Stomach (tissue), 9 donors: ENCODE data around the gene LYZL1. TPM values are rescaled to one million over a fixed set of nuclear protein-coding genes. Genes with fewer than 3 reads are reported as not detected.
"Not testable (repeated sequence)": the region's sequence is repeated elsewhere in the genome, so short reads cannot be mapped to it uniquely, and the experiment has no call there.

Source experiments
- DNase-seq, 2 donors: peaks; one replicate each; pipeline versions ENCODE4 v3.0.0 to v3.0.0-alpha.2; 2013 to 2019
- H3K27ac ChIP-seq, 5 donors: fragments of 200-600 bp in 4 of 5; sonication (generic) in 4 of 5; one replicate each; pipeline ENCODE4 v1.5.1; 2013 to 2019; ENCODE audit warnings: mild to moderate bottlenecking in 1 of 5, moderate library complexity in 1 of 5
- H3K27me3 ChIP-seq, 3 donors: fragments of 200-600 bp; sonication (generic); one replicate each; pipeline ENCODE4 v1.5.1; 2017 to 2019; ENCODE audit warnings: mixed run types in 1 of 3
- H3K36me3 ChIP-seq, 4 donors: fragments of 200-600 bp; sonication (generic); 1 replicate in 3 of 4; 2 replicates in 1 of 4; pipeline ENCODE4 v1.5.1; 2016 to 2019
- H3K4me1 ChIP-seq, 4 donors: fragments of 200-600 bp; sonication (generic); one replicate each; pipeline ENCODE4 v1.5.1; 2016 to 2019
- H3K4me3 ChIP-seq, 4 donors: fragments of 200-600 bp; sonication (generic) in 3 of 4; one replicate each; pipeline ENCODE4 v1.5.1; 2016 to 2019; ENCODE audit warnings: mild to moderate bottlenecking in 1 of 4
- H3K9me3 ChIP-seq, 4 donors: fragments of 200-600 bp; sonication (generic); one replicate each; pipeline ENCODE4 v1.5.1; 2016 to 2019
- EP300 ChIP-seq: sonication (generic); formaldehyde crosslinking; IDR thresholded peaks from one replicate; pipeline ENCODE4 v1.6.1; 2017; ENCODE audit warnings: antibody characterized with exemption
- POLR2A ChIP-seq, 4 donors: fragments of 450-650 bp; IDR thresholded peaks; one replicate each; pipeline ENCODE4 v1.6.1; 2016; ENCODE audit warnings: antibody characterized with exemption in 4 of 4, control low read depth in 2 of 4, mild to moderate bottlenecking in 1 of 4, moderate library complexity in 1 of 4
- POLR2AphosphoS5 ChIP-seq, 3 donors: sonication (generic); formaldehyde crosslinking; IDR thresholded peaks; one replicate each; pipeline ENCODE4 v1.6.1; 2016; ENCODE audit warnings: antibody characterized with exemption in 3 of 3
- WGBS, 5 donors: extraction: QIAGEN DNeasy Blood & Tissue Kit in 3 of 5; methylation state at CpG; one replicate each; pipeline versions ENCODE4 v1.1.5 to v1.1.7; 2013 to 2018; 5-methylcytosine and 5-hydroxymethylcytosine counted together
- intact Hi-C: fragments of 100-400 bp; cut with DNase I; formaldehyde crosslinking; loops from one replicate; pipeline ENCODE4 v1.15.1; 2023; ENCODE audit warnings: low total_unique reads
- polyA plus RNA-seq, 3 donors: library from polyadenylated mRNA; stranded (reverse); fragments of 200-250 nt; gene quantifications; one replicate each; pipeline ENCODE4 v1.2.3, GENCODE V29; 2013
- total RNA-seq, 5 donors: library from RNA; depleted of rRNA; stranded (reverse); fragments of >200 nt; gene quantifications; one replicate each; pipeline versions ENCODE4 v1.1.0 to v1.2.3, GENCODE V29; 2014 to 2016
- TF ChIP-seq, protein P1 (sequence below), 7 experiments: fragments of 450-650 bp in 4 of 7; fragments of 200-600 bp in 3 of 7; sonication (generic) in 3 of 7; IDR thresholded peaks; one replicate each; pipeline ENCODE4 v1.5.1; 2016 to 2019; ENCODE audit warnings: antibody characterized with exemption in 7 of 7, control low read depth in 2 of 7, mild to moderate bottlenecking in 1 of 7
- donor health status: healthy with polysubstance abuse.
- donor health status: Bipolar disorder and iron deficiency.
- donor health status: healthy.

LYZL1 gene
- total and polyA plus RNA-seq, 8 donors, result not detected

DNA sequence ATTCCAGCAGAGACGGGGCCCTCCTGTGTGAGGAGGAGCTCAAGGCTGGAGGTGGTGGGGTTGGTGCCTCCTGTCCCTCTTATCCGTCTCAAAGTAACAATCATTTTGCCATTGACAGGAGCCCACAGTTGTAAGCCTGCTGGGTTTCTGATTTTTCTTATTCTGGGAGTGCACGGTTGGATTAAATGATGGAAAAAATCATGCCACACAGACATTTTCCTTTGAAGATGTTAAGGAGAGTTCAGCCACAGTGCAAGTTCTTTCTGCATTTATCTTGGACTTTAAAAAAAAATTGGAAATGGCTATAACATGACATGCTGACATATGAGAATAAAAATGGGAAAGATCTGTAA, 8.4 kb upstream of the LYZL1 start:
- Histone ChIP-seq H3K36me3 (no peaks in the 10 kb centered on the region), H3K4me3 (no peak overlapping the region), H3K4me1 (no peaks in the 10 kb centered on the region), H3K9me3 (no peaks in the 10 kb centered on the region), H3K27me3 (no peaks in the 10 kb centered on the region), H3K27ac (no peak overlapping the region)
- 70 to 82% (median 75%) methylated on average over 3 of the region's 3 CpGs for WGBS, 5 donors
- intact Hi-C loops, result no loop called here
- TF ChIP-seq, protein P1, sequence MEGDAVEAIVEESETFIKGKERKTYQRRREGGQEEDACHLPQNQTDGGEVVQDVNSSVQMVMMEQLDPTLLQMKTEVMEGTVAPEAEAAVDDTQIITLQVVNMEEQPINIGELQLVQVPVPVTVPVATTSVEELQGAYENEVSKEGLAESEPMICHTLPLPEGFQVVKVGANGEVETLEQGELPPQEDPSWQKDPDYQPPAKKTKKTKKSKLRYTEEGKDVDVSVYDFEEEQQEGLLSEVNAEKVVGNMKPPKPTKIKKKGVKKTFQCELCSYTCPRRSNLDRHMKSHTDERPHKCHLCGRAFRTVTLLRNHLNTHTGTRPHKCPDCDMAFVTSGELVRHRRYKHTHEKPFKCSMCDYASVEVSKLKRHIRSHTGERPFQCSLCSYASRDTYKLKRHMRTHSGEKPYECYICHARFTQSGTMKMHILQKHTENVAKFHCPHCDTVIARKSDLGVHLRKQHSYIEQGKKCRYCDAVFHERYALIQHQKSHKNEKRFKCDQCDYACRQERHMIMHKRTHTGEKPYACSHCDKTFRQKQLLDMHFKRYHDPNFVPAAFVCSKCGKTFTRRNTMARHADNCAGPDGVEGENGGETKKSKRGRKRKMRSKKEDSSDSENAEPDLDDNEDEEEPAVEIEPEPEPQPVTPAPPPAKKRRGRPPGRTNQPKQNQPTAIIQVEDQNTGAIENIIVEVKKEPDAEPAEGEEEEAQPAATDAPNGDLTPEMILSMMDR (IDR thresholded peaks at IDR 0.05), result no peak
- DNase-seq, result no peak

GRCh38 chr10:29285624-29286051, 3.2 kb upstream of the LYZL1 start:
- TF ChIP-seq, protein P1 (IDR thresholded peaks at IDR 0.05), result no peak
- TF ChIP-seq EP300 (no peak), POLR2AphosphoS5 (IDR thresholded peaks at IDR 0.05) (no peak), POLR2A (IDR thresholded peaks at IDR 0.05) (no peak)
- H3K9me3 ChIP-seq, result no peaks in the 10 kb centered on the region
- intact Hi-C loops, result no loop called here
- WGBS, 5 donors, result 66 to 83% (median 75%) methylated on average over 4 of the region's 4 CpGs
- no peaks in the 10 kb centered on the region for H3K27me3 ChIP-seq
- no peaks in the 10 kb centered on the region for H3K4me1 ChIP-seq
- H3K4me3 ChIP-seq, result no peak overlapping the region
- H3K27ac ChIP-seq, result no peak overlapping the region
- DNase-seq, result no peak
- no peaks in the 10 kb centered on the region for H3K36me3 ChIP-seq

GRCh38 chr10:29287635-29288034, 1.2 kb upstream of the LYZL1 start:
- intact Hi-C loops, result no loop called here
- 77 to 89% (median 83%) methylated on average over 4 of the region's 4 CpGs for WGBS, 5 donors

DNA sequence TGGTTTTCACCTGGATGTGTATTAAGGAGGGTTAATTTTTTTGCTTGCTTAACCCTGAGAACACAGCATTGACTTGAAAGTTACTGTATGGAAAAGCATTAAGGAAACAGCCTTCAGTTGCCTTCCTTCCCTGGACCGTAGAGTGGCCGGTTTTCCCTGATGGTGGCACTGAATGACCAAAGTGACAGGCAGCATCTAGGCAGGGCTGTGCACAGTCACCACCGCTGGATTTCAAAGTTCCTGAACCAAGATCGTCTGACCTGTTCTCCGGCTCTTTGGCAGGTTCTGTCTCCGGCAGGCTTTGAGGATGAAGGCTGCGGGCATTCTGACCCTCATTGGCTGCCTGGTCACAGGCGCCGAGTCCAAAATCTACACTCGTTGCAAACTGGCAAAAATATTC, 2.7 kb downstream of the LYZL1 start:
- DNase-seq, H3K4me1 ChIP-seq, intact Hi-C loops, H3K9me3 ChIP-seq, H3K4me3 ChIP-seq, H3K36me3 ChIP-seq, H3K27ac ChIP-seq, H3K27me3 ChIP-seq: not testable (repeated sequence)
- 60 to 78% (median 65%) methylated on average over 5 to 8 of the region's 10 CpGs for WGBS, 5 donors

More at GRCh38 chr10:29287635-29288034, 1.2 kb upstream of the LYZL1 start:
- Histone ChIP-seq H3K4me1 (no peaks in the 10 kb centered on the region), H3K4me3 (no peak overlapping the region), H3K36me3 (no peaks in the 10 kb centered on the region), H3K27ac (no peak overlapping the region), H3K9me3 (no peaks in the 10 kb centered on the region), H3K27me3 (no peaks in the 10 kb centered on the region)
- DNase-seq, result no peak
- TF ChIP-seq EP300 (no peak), POLR2AphosphoS5 (IDR thresholded peaks at IDR 0.05) (no peak), POLR2A (IDR thresholded peaks at IDR 0.05) (no peak)
- TF ChIP-seq, protein P1 (IDR thresholded peaks at IDR 0.05), result no peak

- intact Hi-C loops, H3K27me3 ChIP-seq, H3K4me1 ChIP-seq, DNase-seq, H3K4me3 ChIP-seq, H3K36me3 ChIP-seq, H3K27ac ChIP-seq: not testable (repeated sequence)
- 73 to 92% (median 89%) methylated on average over 6 to 13 of the region's 13 CpGs for WGBS, 5 donors
- H3K9me3 ChIP-seq, result peaks cover 0 to 14% (median 10%) of the 10 kb centered on the region in 4 donors
Observed at GRCh38 chr10:29292406-29292805, 3.5 kb downstream of the LYZL1 start.

- Histone ChIP-seq H3K4me3 (no peak overlapping the region), H3K9me3 (peaks cover 0 to 38% (median 28%) of the 10 kb centered on the region in 4 donors), H3K36me3 (no peaks in the 10 kb centered on the region), H3K27ac (no peak overlapping the region), H3K4me1 (no peaks in the 10 kb centered on the region), H3K27me3 (no peaks in the 10 kb centered on the region)
- TF ChIP-seq POLR2A (IDR thresholded peaks at IDR 0.05) (no peak), EP300 (no peak), POLR2AphosphoS5 (IDR thresholded peaks at IDR 0.05) (no peak)
- TF ChIP-seq, protein P1 (IDR thresholded peaks at IDR 0.05), result no peak
- no peak for DNase-seq
- 46 to 73% (median 64%) methylated on average over 2 of the region's 2 CpGs for WGBS, 5 donors
- intact Hi-C loops, result no loop called here
Observed at GRCh38 chr10:29295813-29296212, 6.9 kb downstream of the LYZL1 start.
